Hepatocyte (in vitro differentiated cells): Measurements from ENCODE around the gene RDX. TPM values are rescaled to one million over a fixed set of nuclear protein-coding genes. Genes with fewer than 3 reads are reported as not detected.
A peak's percentile ranks its signal among the peaks of the same experiment; 100 is the strongest.

Source experiments
- DNase-seq: peaks from one replicate; pipeline ENCODE4 v3.0.0-alpha.2; 2016; ENCODE audit warnings: low spot score
- H2AFZ ChIP-seq: fragments of 200-600 bp; sonication (generic); 2 replicates; pipeline ENCODE4 v1.6.0; 2016; ENCODE audit warnings: antibody characterized with exemption, mild to moderate bottlenecking
- H3K27ac ChIP-seq: fragments of 200-600 bp; sonication (generic); 2 replicates; pipeline ENCODE4 v1.5.1; 2016; ENCODE audit warnings: mild to moderate bottlenecking
- H3K27me3 ChIP-seq: fragments of 200-600 bp; sonication (generic); 2 replicates; pipeline ENCODE4 v1.6.1; 2016
- H3K36me3 ChIP-seq: fragments of 200-600 bp; sonication (generic); replicated peaks from 2 replicates; pipeline ENCODE4 v1.5.1; 2016; ENCODE audit warnings: low read depth; ENCODE audit not compliant: insufficient read depth
- H3K4me1 ChIP-seq: fragments of 200-600 bp; sonication (generic); 2 replicates; pipeline ENCODE4 v1.5.1; 2016; ENCODE audit warnings: mild to moderate bottlenecking, moderate library complexity; ENCODE audit not compliant: insufficient read depth
- H3K4me2 ChIP-seq: fragments of 200-600 bp; sonication (generic); 2 replicates; pipeline ENCODE4 v1.6.0; 2016
- H3K4me3 ChIP-seq: fragments of 200-600 bp; sonication (generic); 2 replicates; pipeline ENCODE4 v1.5.1; 2016; ENCODE audit warnings: mild to moderate bottlenecking
- H3K79me2 ChIP-seq: fragments of 200-600 bp; sonication (generic); 2 replicates; pipeline ENCODE4 v1.6.0; 2017; ENCODE audit warnings: mild to moderate bottlenecking
- H3K9me2 ChIP-seq: fragments of 200-600 bp; sonication (generic); replicated peaks from 2 replicates; pipeline ENCODE4 v1.6.0; 2017; ENCODE audit warnings: mild to moderate bottlenecking; ENCODE audit not compliant: insufficient read depth
- H3K9me3 ChIP-seq: fragments of 200-600 bp; sonication (generic); 2 replicates; pipeline ENCODE4 v1.5.1; 2016; ENCODE audit warnings: low read depth, mild to moderate bottlenecking
- H4K20me1 ChIP-seq: fragments of 200-600 bp; sonication (generic); 2 replicates; pipeline ENCODE4 v1.6.0; 2016; ENCODE audit warnings: mild to moderate bottlenecking; ENCODE audit not compliant: insufficient read depth, poor library complexity, severe bottlenecking
- EZH2 ChIP-seq: fragments of 200-600 bp; sonication (generic); IDR thresholded peaks from 2 replicates; pipeline ENCODE4 v1.6.1; 2016; ENCODE audit warnings: antibody characterized with exemption, mild to moderate bottlenecking, borderline replicate concordance
- EZH2phosphoT487 ChIP-seq: fragments of 200-600 bp; sonication (generic); IDR thresholded peaks from one replicate; pipeline ENCODE4 v1.6.1; 2018; ENCODE audit warnings: antibody characterized with exemption, mild to moderate bottlenecking, low read depth, moderate library complexity; ENCODE audit not compliant: unreplicated experiment, severe bottlenecking
- WGBS: methylation state at CpG from one replicate; pipeline ENCODE4 v1.1.6; 2016; ENCODE audit warnings: low lambda C conversion rate; ENCODE audit errors: missing lambda C conversion rate; 5-methylcytosine and 5-hydroxymethylcytosine counted together
- polyA plus RNA-seq: library from polyadenylated mRNA; unstranded; fragments of >200 nt; fragmentation: Nextera tagmentation; extraction: Ambion mirVana; gene quantifications from 2 replicates; pipeline ENCODE4 v1.2.1, GENCODE V29; 2016
- total RNA-seq: library from RNA; depleted of rRNA; stranded (reverse); fragments of >200 nt; gene quantifications from 2 replicates; pipeline ENCODE4 v1.2.3, GENCODE V29; 2014
- TF ChIP-seq, protein P1 (sequence below): fragments of 200-600 bp; sonication (generic); IDR thresholded peaks from 2 replicates; pipeline ENCODE4 v1.5.1; 2016; ENCODE audit warnings: antibody characterized with exemption, mild to moderate bottlenecking; ENCODE audit not compliant: poor library complexity

Gene RDX
- total and polyA plus RNA-seq, 2 experiments from 2014 or later: 106 to 143 TPM

GRCh38 chr11:110177086-110177456, 119.3 kb downstream of the RDX start:
- no peak overlapping the region for H3K4me3 ChIP-seq
- H4K20me1 ChIP-seq: no peaks in the 10 kb centered on the region
- H3K79me2 ChIP-seq: no peaks in the 10 kb centered on the region
- no peak for DNase-seq
- WGBS: 73% methylated on average over 7 of the region's 7 CpGs
- no peak overlapping the region for H3K4me2 ChIP-seq
- TF ChIP-seq, protein P1, sequence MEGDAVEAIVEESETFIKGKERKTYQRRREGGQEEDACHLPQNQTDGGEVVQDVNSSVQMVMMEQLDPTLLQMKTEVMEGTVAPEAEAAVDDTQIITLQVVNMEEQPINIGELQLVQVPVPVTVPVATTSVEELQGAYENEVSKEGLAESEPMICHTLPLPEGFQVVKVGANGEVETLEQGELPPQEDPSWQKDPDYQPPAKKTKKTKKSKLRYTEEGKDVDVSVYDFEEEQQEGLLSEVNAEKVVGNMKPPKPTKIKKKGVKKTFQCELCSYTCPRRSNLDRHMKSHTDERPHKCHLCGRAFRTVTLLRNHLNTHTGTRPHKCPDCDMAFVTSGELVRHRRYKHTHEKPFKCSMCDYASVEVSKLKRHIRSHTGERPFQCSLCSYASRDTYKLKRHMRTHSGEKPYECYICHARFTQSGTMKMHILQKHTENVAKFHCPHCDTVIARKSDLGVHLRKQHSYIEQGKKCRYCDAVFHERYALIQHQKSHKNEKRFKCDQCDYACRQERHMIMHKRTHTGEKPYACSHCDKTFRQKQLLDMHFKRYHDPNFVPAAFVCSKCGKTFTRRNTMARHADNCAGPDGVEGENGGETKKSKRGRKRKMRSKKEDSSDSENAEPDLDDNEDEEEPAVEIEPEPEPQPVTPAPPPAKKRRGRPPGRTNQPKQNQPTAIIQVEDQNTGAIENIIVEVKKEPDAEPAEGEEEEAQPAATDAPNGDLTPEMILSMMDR: no peak
- TF ChIP-seq EZH2 (no peak), EZH2phosphoT487 (no peak)
- H3K27ac ChIP-seq: no peak overlapping the region
- no peaks in the 10 kb centered on the region for H3K9me2 ChIP-seq
- H3K27me3 ChIP-seq: no peaks in the 10 kb centered on the region
- H3K9me3 ChIP-seq: no peaks in the 10 kb centered on the region
- H2AFZ ChIP-seq: no peak overlapping the region
- no peaks in the 10 kb centered on the region for H3K36me3 ChIP-seq
- H3K4me1 ChIP-seq: peaks cover 5% of the 10 kb centered on the region

DNA sequence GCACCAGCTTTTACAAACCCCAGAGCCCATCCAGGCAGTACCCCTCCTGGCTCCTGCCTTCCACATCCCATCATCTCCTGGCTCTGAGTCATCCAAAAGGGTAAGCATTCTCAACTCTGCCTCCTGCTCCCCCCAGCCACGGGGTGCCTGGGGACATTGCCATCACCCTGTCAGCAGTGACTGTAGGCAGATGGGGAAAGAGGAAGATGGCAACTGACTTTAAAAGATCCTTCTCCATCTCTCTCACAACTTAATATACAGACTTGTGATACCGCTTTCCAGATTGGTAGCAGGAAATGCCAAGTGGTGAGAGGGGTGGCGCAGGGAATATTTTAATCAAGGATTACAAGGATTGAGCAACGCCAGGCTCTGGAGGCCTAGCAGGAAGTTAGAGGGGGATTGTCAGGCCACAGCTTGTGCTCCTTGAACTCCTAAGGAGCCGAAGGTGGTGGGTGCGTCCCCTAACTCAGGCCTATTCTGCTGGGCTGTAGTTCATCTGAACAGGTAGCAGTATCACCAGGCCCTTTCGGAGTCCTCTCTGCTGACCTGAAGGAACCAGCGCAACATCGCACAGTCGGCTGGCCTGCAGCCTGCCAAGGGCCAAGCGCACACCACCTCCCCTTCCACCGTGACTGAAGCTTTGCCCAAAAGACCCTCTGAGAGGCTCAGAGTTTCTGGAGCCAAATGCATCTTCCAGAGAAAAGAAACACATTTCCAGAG, 119.9 kb downstream of the RDX start:
- H2AFZ ChIP-seq: no peak overlapping the region

DNA sequence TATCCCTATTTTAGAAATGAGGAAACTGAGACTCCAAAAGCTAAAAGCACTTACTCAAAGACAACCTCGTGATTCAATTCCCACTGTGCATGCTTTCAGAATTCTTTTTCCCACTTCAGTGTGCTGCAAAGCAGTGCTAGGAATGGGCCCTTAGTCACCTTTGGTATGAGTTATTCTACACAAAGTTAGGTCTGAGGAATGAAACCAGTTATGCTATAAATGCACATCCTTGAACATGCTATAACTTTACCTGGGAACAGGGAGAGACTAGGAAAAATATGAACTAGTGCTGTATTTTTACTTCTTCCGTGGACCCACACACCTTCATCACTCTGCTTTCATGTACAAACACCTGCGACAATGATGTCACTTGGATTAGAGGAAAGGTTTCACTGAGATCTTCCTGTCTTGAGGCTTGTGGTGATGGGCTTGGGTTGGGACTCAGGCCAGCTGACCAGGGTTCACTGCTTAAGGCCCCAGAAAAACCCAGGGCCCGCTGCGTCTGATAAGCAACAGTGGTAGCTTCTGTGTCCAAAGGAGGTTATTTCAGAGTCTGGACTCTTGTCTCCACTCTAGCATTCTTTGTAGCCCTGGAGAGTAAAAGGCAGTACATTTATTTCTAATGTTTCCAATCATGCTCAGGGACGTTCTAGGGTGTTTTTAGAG, 121.6 kb downstream of the RDX start:
- no peaks in the 10 kb centered on the region for H3K27me3 ChIP-seq
- H3K36me3 ChIP-seq: no peaks in the 10 kb centered on the region
- H3K27ac ChIP-seq: no peak overlapping the region
- H2AFZ ChIP-seq: peak overlapping the region; percentile 46
- H3K9me2 ChIP-seq: no peaks in the 10 kb centered on the region
- no peaks in the 10 kb centered on the region for H4K20me1 ChIP-seq
- H3K79me2 ChIP-seq: no peaks in the 10 kb centered on the region
- H3K4me1 ChIP-seq: peaks cover 5% of the 10 kb centered on the region
- H3K4me3 ChIP-seq: no peak overlapping the region
- no peaks in the 10 kb centered on the region for H3K9me3 ChIP-seq
- no peak for DNase-seq
- WGBS: 82% methylated on average over 6 of the region's 6 CpGs
- H3K4me2 ChIP-seq: peak overlapping the region; percentile 75
- TF ChIP-seq EZH2phosphoT487: no peak
- TF ChIP-seq, protein P1: no peak
- TF ChIP-seq EZH2: no peak

More for the DNA sequence above, 119.9 kb downstream of the RDX start:
- H3K27me3 ChIP-seq: no peaks in the 10 kb centered on the region
- no peak for DNase-seq
- no peak overlapping the region for H3K27ac ChIP-seq
- TF ChIP-seq EZH2: no peak
- no peak for TF ChIP-seq EZH2phosphoT487
- TF ChIP-seq, protein P1: no peak
- H3K4me3 ChIP-seq: no peak overlapping the region
- H4K20me1 ChIP-seq: no peaks in the 10 kb centered on the region
- no peaks in the 10 kb centered on the region for H3K9me2 ChIP-seq
- WGBS: 87% methylated on average over 12 of the region's 12 CpGs
- no peaks in the 10 kb centered on the region for H3K36me3 ChIP-seq
- H3K4me1 ChIP-seq: peaks cover 5% of the 10 kb centered on the region
- H3K9me3 ChIP-seq: no peaks in the 10 kb centered on the region
- no peak overlapping the region for H3K4me2 ChIP-seq
- no peaks in the 10 kb centered on the region for H3K79me2 ChIP-seq
